GM12872 (cell line): ENCODE data around the gene FGFR1OP2.

Experiments used
- TF ChIP-seq, protein P1 (sequence below): IDR thresholded peaks from 3 replicates; pipeline ENCODE4 v1.5.1; 2011; ENCODE audit warnings: low read depth, mild to moderate bottlenecking, low read length, moderate library complexity; ENCODE audit not compliant: insufficient read depth

Gene FGFR1OP2

DNA sequence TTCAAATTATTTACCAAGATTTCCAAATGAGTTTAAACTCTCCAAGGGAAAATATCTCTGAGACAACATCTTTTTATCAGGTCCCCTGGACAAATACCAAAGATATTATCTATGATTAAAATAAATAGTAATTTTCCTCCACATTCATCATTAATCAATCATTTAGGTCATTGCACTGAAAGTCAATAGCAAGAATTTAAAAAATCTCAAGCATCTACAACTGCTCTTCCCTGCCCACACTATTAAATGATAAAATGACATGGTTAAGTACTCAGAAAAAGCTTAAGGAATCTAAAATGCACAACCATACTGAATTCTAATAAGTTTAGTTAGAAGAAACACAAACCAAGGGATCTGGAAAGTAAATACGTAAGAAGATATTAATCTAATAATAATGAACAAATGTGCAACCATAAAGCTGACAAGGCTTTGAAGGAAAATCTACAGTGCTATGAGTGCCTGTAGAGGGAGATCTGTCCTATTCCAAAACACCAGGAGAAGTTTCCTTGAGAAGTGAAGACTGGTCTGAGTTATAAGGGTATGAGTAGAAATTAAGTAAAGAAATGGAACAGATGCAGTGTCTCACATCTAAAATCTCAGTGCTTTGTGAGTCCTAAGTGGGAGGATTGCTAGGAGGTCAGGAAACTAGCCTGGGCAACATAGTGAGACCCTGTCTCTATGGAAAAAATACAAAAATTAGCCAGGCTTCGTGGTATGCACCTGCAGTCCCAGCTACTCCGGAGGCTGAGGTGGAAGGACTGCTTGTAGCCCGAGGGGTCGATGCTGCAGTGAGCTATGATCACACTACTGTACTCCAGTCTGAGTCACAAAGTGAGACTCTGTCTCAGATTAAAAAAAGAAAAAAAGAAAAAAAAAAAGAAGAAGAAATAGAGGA lies 19.7 kb upstream of the FGFR1OP2 start:
- TF ChIP-seq, protein P1, sequence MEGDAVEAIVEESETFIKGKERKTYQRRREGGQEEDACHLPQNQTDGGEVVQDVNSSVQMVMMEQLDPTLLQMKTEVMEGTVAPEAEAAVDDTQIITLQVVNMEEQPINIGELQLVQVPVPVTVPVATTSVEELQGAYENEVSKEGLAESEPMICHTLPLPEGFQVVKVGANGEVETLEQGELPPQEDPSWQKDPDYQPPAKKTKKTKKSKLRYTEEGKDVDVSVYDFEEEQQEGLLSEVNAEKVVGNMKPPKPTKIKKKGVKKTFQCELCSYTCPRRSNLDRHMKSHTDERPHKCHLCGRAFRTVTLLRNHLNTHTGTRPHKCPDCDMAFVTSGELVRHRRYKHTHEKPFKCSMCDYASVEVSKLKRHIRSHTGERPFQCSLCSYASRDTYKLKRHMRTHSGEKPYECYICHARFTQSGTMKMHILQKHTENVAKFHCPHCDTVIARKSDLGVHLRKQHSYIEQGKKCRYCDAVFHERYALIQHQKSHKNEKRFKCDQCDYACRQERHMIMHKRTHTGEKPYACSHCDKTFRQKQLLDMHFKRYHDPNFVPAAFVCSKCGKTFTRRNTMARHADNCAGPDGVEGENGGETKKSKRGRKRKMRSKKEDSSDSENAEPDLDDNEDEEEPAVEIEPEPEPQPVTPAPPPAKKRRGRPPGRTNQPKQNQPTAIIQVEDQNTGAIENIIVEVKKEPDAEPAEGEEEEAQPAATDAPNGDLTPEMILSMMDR: no peak

DNA sequence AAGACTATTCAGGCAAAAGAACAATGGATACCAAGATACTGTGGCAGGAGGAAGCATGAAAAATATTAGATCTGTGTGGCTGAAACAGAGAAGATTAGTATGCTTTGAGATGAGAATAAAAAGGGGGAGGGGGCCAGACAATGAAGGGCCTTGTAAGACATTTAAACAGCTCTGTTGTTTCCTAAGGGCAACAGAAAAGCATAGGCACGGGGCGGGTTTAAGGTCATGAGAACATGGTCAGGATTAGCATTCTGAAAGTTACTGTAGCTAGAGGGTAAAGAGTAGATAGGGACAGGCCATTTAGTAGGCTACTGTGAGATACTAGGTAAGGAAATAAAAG lies 19.1 kb upstream of the FGFR1OP2 start:
- TF ChIP-seq, protein P1: no peak

DNA sequence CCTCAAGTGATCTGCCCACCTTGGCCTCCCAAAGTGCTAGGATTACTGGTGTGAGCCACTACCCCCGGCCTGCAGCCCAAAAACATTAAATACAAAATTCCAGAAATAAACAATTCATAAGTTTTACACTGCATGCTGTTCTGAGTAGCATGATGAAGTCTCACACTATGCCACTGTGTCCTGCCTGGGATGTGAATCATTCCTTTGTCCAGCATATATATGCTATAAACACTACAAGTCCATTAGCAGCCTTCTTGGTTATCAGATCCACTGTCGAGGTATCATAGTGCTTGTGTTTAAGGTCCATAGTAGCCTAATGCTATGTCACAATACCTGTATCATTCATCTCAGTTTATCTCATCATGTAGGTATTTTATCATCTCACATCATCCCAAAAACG lies 16.4 kb upstream of the FGFR1OP2 start:
- TF ChIP-seq, protein P1: no peak

DNA sequence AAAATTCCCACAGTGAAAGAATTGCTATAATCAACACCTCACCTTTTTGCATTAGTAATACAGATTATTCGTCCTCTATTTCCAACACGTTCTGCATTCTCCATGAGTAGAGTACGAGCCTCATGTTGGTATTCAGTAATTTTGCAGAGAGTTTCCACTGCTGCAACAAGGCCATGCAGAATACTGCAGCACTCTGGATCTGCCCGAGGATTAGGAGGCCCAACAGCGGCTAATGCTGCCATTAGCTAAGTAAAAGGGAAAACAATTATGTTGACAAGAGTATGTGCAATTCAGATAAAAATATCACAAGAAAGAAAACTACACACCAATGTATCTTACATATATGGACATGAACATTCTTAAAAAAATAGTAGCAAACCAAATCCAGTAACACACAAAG lies 9.6 kb upstream of the FGFR1OP2 start:
- TF ChIP-seq, protein P1: no peak

DNA sequence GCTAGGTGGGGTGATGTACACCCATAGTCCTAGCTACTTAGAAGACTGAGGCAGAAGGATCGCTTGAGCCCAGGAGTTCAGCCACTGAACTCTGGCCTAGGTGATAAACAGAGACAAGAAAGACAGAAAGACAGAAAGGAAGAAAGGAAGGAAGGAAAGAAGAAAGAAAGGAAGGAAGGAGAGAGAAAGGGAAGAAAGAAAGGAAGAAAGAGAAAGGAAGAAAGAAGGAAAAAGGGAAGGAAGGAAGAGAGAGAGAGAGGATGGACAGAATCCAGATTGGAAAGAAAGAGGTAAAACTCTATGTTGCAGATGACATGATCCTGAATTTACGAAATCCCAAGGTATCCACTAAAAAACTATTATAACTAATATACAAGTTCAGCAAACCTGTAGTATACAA lies 8.7 kb upstream of the FGFR1OP2 start:
- TF ChIP-seq, protein P1: no peak

DNA sequence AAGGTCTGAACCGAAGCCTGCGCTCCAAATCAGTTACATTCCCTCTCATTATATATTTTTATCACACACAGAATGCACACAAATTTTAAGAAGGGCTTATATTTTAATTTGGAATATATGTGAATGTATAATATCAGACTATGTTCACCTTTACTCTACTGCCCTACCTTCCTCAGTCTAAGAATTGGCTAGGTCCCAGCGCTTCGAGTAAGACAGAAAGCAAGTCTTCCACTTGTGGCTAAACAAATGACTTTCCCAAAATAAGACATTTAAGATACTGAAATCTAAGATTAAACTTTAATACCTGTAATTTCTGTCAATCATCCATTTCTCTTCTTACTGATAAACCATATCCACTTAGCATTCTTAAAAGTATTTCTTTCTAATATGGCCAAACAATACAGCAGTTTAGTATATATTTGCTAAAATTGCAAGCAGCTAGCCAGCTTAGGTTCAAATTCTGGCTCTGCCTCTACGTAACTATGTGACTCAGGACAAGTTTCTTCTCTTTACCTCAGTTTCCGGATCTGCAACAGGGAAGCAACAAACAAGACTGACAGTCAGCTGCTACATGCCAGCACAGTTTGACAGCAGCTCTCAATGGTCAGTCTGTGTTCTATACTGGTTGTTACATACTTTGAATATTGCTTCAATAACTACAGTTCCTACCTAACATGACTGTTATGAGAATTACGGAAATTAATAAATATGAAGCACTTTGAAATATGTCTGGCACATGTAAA lies 2.5 kb upstream of the FGFR1OP2 start:
- TF ChIP-seq, protein P1: no peak

DNA sequence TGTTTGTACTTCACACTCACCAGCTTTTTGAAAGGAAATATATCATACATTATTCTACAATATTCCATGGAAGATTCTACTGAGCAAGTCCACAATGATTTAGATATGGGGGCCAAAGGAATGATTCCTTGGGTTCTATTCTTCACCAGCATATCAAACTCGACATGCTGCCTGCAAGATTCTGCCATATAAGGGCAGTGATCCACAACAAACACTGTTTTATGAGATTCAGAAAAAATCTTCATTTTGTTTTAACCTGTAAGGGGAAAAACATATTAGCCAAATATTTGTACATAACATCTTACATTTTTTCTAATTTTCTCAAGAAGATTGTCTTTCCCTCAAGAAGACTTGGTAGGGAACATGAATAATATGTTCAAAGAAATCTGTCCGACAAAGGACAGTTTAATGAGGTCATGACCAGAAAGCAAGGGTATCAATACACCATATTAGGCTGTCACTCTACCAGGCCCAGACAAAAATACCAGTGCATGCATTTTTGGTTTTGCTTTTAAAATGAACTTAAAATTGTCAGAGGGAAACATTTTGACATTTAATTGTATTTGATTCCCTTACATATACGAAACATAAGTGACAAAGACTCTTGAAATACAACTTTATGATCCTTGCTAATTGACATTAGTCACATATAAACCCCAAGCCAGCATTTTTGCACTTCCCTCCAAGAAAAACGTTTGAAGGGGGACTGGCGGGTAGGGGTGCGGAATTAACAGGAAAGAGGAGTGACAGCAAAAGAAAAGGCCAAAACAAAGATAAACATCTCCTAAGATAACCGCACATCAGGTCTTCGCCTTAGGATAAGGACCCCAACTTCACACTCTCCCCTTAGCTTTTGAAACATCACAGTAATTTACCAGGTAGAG lies 1.5 kb upstream of the FGFR1OP2 start:
- TF ChIP-seq, protein P1: no peak
